Neutrophil (primary cell): Measurements from ENCODE around the gene MRPL54.

Experiments
- H3K27ac ChIP-seq: fragments of 200-600 bp; sonication (generic); 2 replicates; pipeline ENCODE4 v1.5.1; 2016; ENCODE audit warnings: mild to moderate bottlenecking, moderate library complexity
- H3K27me3 ChIP-seq: fragments of 200-600 bp; sonication (generic); 2 replicates; pipeline ENCODE4 v1.6.0; 2016; ENCODE audit warnings: mild to moderate bottlenecking
- H3K36me3 ChIP-seq: fragments of 200-600 bp; sonication (generic); 2 replicates; pipeline ENCODE4 v1.5.1; 2017
- H3K4me1 ChIP-seq, 2 experiments: fragments of 200-600 bp in 1 of 2; sonication (generic) in 1 of 2; 1 replicate in 1 of 2; 2 replicates in 1 of 2; pipeline versions ENCODE4 v1.5.1 to v1.6.1; 2013 to 2016; ENCODE audit warnings: low read depth in 1 of 2, low read length in 1 of 2, mild to moderate bottlenecking in 1 of 2, moderate library complexity in 1 of 2; ENCODE audit not compliant: control insufficient read depth in 1 of 2, insufficient read depth in 1 of 2
- H3K4me3 ChIP-seq, 2 experiments: fragments of 200-600 bp in 1 of 2; sonication (generic) in 1 of 2; 1 replicate in 1 of 2; 2 replicates in 1 of 2; pipeline ENCODE4 v1.5.1; 2013 to 2016; ENCODE audit warnings: low read depth in 1 of 2, low read length in 1 of 2, mild to moderate bottlenecking in 1 of 2, moderate library complexity in 1 of 2
- H3K9me3 ChIP-seq: fragments of 200-600 bp; sonication (generic); 2 replicates; pipeline ENCODE4 v1.5.1; 2016
- TF ChIP-seq, protein P1 (sequence below): fragments of 200-600 bp; sonication (generic); IDR thresholded peaks from 2 replicates; pipeline ENCODE4 v1.5.1; 2016; ENCODE audit warnings: antibody characterized with exemption

The MRPL54 gene

DNA sequence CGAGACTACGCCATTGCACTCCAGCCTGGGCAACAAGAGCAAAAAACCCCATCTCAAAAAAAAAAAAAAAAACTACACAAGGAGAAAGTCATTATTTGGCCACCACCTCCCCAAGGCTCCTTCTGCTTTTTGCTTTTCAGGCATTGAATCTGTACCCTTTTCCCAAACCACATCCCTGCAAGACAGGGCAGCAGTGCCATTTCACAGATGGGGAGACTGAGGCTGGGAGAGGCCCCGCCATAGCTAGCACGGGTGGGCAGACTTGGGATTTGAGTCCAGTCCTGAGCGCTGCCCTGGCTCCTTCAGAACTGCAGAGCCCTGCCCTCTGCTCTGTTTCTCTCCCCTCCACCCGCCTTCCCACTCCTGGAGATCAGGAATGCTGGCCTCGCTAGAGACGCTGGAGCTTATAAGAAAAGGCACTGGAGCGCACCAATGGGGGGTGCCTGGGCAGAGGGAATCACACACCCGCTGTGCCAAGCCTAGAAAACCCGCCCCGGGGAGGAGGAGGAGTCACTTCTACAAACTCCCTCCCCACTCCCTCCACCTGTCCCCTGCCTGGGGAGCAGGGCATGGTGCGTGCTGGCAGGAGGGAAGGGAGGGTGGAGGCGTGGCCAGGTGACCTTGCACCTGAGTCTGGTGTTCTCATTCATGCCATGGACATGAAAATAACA is 36.7 kb upstream of the MRPL54 start:
- TF ChIP-seq, protein P1, sequence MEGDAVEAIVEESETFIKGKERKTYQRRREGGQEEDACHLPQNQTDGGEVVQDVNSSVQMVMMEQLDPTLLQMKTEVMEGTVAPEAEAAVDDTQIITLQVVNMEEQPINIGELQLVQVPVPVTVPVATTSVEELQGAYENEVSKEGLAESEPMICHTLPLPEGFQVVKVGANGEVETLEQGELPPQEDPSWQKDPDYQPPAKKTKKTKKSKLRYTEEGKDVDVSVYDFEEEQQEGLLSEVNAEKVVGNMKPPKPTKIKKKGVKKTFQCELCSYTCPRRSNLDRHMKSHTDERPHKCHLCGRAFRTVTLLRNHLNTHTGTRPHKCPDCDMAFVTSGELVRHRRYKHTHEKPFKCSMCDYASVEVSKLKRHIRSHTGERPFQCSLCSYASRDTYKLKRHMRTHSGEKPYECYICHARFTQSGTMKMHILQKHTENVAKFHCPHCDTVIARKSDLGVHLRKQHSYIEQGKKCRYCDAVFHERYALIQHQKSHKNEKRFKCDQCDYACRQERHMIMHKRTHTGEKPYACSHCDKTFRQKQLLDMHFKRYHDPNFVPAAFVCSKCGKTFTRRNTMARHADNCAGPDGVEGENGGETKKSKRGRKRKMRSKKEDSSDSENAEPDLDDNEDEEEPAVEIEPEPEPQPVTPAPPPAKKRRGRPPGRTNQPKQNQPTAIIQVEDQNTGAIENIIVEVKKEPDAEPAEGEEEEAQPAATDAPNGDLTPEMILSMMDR: no peak
- Histone ChIP-seq H3K27me3 (peaks cover 56% of the 10 kb centered on the region), H3K4me1 (no peaks in the 10 kb centered on the region), H3K9me3 (no peaks in the 10 kb centered on the region), H3K36me3 (no peaks in the 10 kb centered on the region), H3K4me3 (no peak overlapping the region), H3K27ac (no peak overlapping the region)

DNA sequence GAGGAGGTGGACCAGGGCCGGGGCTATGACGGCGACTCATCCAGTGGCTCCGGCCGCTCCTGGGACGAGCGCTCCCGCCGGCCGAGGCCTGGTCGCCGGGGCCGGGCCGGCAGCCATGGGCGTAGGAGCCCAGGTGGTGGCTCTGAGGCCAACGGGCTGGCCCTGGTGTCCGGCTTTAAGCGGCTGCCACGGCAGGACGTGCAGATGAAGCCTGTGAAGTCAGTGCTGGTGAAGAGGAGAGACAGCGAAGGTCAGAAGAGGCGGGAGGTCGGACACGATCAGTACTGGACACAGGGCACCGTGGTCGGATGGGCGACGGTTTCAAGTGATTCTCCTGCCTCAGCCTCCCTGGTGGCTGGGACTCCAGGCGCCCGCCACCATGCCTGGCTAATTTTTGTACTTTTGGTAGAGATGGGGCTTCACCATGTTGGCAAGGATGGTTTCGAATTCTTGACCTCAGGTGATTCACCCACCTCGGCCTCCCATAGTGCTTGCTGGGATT is 32.0 kb upstream of the MRPL54 start:
- no peaks in the 10 kb centered on the region for H3K4me1 ChIP-seq
- H3K27me3 ChIP-seq: peaks cover 14% of the 10 kb centered on the region
- H3K4me3 ChIP-seq: no peak overlapping the region
- H3K36me3 ChIP-seq: no peaks in the 10 kb centered on the region
- no peak overlapping the region for H3K27ac ChIP-seq
- H3K9me3 ChIP-seq: no peaks in the 10 kb centered on the region
- TF ChIP-seq, protein P1: no peak

DNA sequence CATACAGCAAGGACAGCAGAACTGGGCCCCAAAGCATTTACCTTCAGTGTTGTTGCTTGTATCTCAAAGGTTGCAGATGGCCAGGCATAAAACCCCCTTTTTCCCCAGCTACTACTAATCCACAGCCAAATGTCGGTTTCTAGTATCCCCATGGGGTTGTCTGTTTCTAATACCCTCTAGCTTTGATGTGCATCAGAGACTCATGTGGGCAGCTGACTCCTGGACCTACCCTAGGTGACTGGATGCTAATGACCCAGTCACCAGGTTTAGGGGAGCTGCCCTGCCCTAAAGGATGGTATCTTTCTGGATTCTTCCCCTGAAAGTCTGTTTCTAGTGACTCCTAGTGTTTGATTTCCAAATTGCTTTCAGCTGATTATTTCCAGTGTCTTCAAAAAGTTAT is 30.4 kb upstream of the MRPL54 start:
- no peaks in the 10 kb centered on the region for H3K36me3 ChIP-seq
- H3K9me3 ChIP-seq: no peaks in the 10 kb centered on the region
- H3K27me3 ChIP-seq: peaks cover 5% of the 10 kb centered on the region
- no peaks in the 10 kb centered on the region for H3K4me1 ChIP-seq
- H3K27ac ChIP-seq: no peak overlapping the region
- TF ChIP-seq, protein P1: no peak
- no peak overlapping the region for H3K4me3 ChIP-seq

- Histone ChIP-seq H3K36me3 (no peaks in the 10 kb centered on the region), H3K27ac (no peak overlapping the region)
- TF ChIP-seq, protein P1: no peak
These were observed 28.8 kb upstream of the MRPL54 start for GRCh38 chr19:3733549-3734309.

GRCh38 chr19:3734310-3734600 is 28.2 kb upstream of the MRPL54 start:
- Histone ChIP-seq H3K9me3 (no peaks in the 10 kb centered on the region), H3K4me3 (no peak overlapping the region), H3K36me3 (no peaks in the 10 kb centered on the region), H3K4me1 (no peaks in the 10 kb centered on the region), H3K27me3 (peaks cover 5% of the 10 kb centered on the region), H3K27ac (no peak overlapping the region)
- TF ChIP-seq, protein P1: no peak

More at GRCh38 chr19:3733549-3734309, 28.8 kb upstream of the MRPL54 start:
- Histone ChIP-seq H3K9me3 (no peaks in the 10 kb centered on the region), H3K4me3 (no peak overlapping the region), H3K27me3 (peaks cover 5% of the 10 kb centered on the region), H3K4me1 (no peaks in the 10 kb centered on the region)
